22Rv1 (cell line): ENCODE measurements around the gene VRK3.
"Not testable (repeated sequence)": the region's sequence is repeated elsewhere in the genome, so short reads cannot be mapped to it uniquely, and the experiment has no call there.

Source experiments
- H3K27ac ChIP-seq: fragments of 450-650 bp; 2 replicates; pipeline ENCODE4 v1.5.1; 2017
- CTCF ChIP-seq: fragments of 450-650 bp; IDR thresholded peaks from 2 replicates; pipeline ENCODE4 v1.5.1; 2017; ENCODE audit warnings: mild to moderate bottlenecking
- ZFX ChIP-seq: fragments of 450-650 bp; IDR thresholded peaks from 2 replicates; pipeline ENCODE4 v1.6.1; 2017; ENCODE audit warnings: antibody characterized with exemption, borderline replicate concordance

Gene VRK3

GRCh38 chr19:49949742-49950589 is 75.2 kb downstream of the VRK3 start:
- TF ChIP-seq CTCF (no peak), ZFX (no peak)
- no peak overlapping the region for H3K27ac ChIP-seq

- no peak overlapping the region for H3K27ac ChIP-seq
- TF ChIP-seq ZFX: no peak
- no peak for TF ChIP-seq CTCF
Observed at GRCh38 chr19:49946415-49946814, 78.8 kb downstream of the VRK3 start.

GRCh38 chr19:49944567-49944966 is 80.6 kb downstream of the VRK3 start:
- H3K27ac ChIP-seq: not testable (repeated sequence)

GRCh38 chr19:49940482-49940791 is 84.7 kb downstream of the VRK3 start:
- peak overlapping the region; percentile 35; the same call in 1 of the 2 replicates for H3K27ac ChIP-seq
- no peak for TF ChIP-seq CTCF
- TF ChIP-seq ZFX: no peak

GRCh38 chr19:49939721-49940481 is 85.3 kb downstream of the VRK3 start:
- H3K27ac ChIP-seq: peak overlapping the region; percentile 35; the same call in 1 of the 2 replicates
- TF ChIP-seq CTCF (peak; percentile 52), ZFX (no peak)

GRCh38 chr19:49938662-49939061 is 86.5 kb downstream of the VRK3 start:
- TF ChIP-seq ZFX: no peak
- no peak for TF ChIP-seq CTCF
- peak overlapping the region; percentile 35 for H3K27ac ChIP-seq

- TF ChIP-seq CTCF (peak; percentile 94), ZFX (no peak)
- peak overlapping the region; percentile 35 for H3K27ac ChIP-seq
Observed at GRCh38 chr19:49937750-49938381, 87.3 kb downstream of the VRK3 start.
